SK-N-SH (cell line): ENCODE data around the gene CALN1.

ENCODE experiments used
- CTCF ChIP-seq: fragments of 200-600 bp; sonication (generic); IDR thresholded peaks from 2 replicates; pipeline ENCODE4 v1.6.1; 2017; ENCODE audit warnings: antibody characterized with exemption, mild to moderate bottlenecking, moderate library complexity
- MAX ChIP-seq: IDR thresholded peaks from 2 replicates; pipeline ENCODE4 v1.4.0; 2012; ENCODE audit warnings: low read depth
- POLR2AphosphoS5 ChIP-seq: IDR thresholded peaks from 2 replicates; pipeline ENCODE4 v1.6.1; 2012; ENCODE audit warnings: low read depth, low read length
- TAF1 ChIP-seq: IDR thresholded peaks from 2 replicates; pipeline ENCODE4 v1.6.1; 2012; ENCODE audit warnings: low read depth, mild to moderate bottlenecking, low read length, moderate library complexity, borderline replicate concordance
- YY1 ChIP-seq: IDR thresholded peaks from 2 replicates; pipeline ENCODE4 v1.4.0; 2012; ENCODE audit warnings: low read depth, mild to moderate bottlenecking

- TF ChIP-seq POLR2AphosphoS5 (no peak), MAX (no peak), TAF1 (no peak), YY1 (no peak), CTCF (no peak)
Observed at GRCh38 chr7:72037516-72037915, 374.6 kb downstream of the CALN1 start.
